HFF-Myc (cell line): ENCODE data around the gene TMEM213.
"Not testable (repeated sequence)": the region's sequence is repeated elsewhere in the genome, so short reads cannot be mapped to it uniquely, and the experiment has no call there.

ENCODE experiments used
- DNase-seq: peaks from one replicate; pipeline ENCODE4 v3.0.0-alpha.2; 2011; ENCODE audit warnings: low read depth; ENCODE audit errors: extremely low read depth
- H3K4me3 ChIP-seq: replicated peaks from 2 replicates; pipeline ENCODE4 v1.5.1; 2011; ENCODE audit warnings: low read depth, mild to moderate bottlenecking, control low read depth, low read length
- CTCF ChIP-seq: IDR thresholded peaks from 2 replicates; pipeline ENCODE4 v1.5.1; 2012; ENCODE audit warnings: mild to moderate bottlenecking, low read depth, low read length, control low read depth; ENCODE audit errors: missing control alignments

Gene TMEM213

GRCh38 chr7:138785587-138786437 is 12.0 kb upstream of the TMEM213 start:
- no peak for TF ChIP-seq CTCF
- no peak overlapping the region for H3K4me3 ChIP-seq
- no peak for DNase-seq

GRCh38 chr7:138796038-138796615 is 1.7 kb upstream of the TMEM213 start:
- DNase-seq: no peak
- TF ChIP-seq CTCF: no peak
- H3K4me3 ChIP-seq: no peak overlapping the region

GRCh38 chr7:138797046-138797445 is 748 bp upstream of the TMEM213 start:
- not testable (repeated sequence) for H3K4me3 ChIP-seq, DNase-seq

GRCh38 chr7:138798836-138799235 is 1.0 kb downstream of the TMEM213 start:
- no peak for TF ChIP-seq CTCF
- H3K4me3 ChIP-seq: no peak overlapping the region
- DNase-seq: no peak

GRCh38 chr7:138799336-138800000 is 1.7 kb downstream of the TMEM213 start:
- no peak for DNase-seq
- TF ChIP-seq CTCF: no peak
- H3K4me3 ChIP-seq: no peak overlapping the region

- DNase-seq: no peak
- H3K4me3 ChIP-seq: no peak overlapping the region
- no peak for TF ChIP-seq CTCF
Measured at GRCh38 chr7:138801256-138801655, 3.5 kb downstream of the TMEM213 start.

- DNase-seq: no peak
- no peak for TF ChIP-seq CTCF
Measured at GRCh38 chr7:138802706-138803105, 4.9 kb downstream of the TMEM213 start.

More at GRCh38 chr7:138802706-138803105, 4.9 kb downstream of the TMEM213 start:
- no peak overlapping the region for H3K4me3 ChIP-seq
